SU-DHL-6 (cell line): ENCODE results near the gene FAM217A.

Source experiments
- EZH2phosphoT487 ChIP-seq: fragments of 200-600 bp; sonication (generic), shearing (Covaris generic); conservative IDR thresholded peaks from 2 replicates; pipeline ENCODE4 v1.6.1; 2018; ENCODE audit warnings: mild to moderate bottlenecking, antibody characterized with exemption, low read length, moderate library complexity, mixed read lengths
- TF ChIP-seq, protein P1 (sequence below): fragments of 200-600 bp; sonication (generic); IDR thresholded peaks from one replicate; pipeline ENCODE4 v1.5.1; 2017; ENCODE audit warnings: antibody characterized with exemption, mild to moderate bottlenecking, low read length, moderate library complexity; ENCODE audit not compliant: insufficient read depth, poor library complexity, severe bottlenecking

DNA sequence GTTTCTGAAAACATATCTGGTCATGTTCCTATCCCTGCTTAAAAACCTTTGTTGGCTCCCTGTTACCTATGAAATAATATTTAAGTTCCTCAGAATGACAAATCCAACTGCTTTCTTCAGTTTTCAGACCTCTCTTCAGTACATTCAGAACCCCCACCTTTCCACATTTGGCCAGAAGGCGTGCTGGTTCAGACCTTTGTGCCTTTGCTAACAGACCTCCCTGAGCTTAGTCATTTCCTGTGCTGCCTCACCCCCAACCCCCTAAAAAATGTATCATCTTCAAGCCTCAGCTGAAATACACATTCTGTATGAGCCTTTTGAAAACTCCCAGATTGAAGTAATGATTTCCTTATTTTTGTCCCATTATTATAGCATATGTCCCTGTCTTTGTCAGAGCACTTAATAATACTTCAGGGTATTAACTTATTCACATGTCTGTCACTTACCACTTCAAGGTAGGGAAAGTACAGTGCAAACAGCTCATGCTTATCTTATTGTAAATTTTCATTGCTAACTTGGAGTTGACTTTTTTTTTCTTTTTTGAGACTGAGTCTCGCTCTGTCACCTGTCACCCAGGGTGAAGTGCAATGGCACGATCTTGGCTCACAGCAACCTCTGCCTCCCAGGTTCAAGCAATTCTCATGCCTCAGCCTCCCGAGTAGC, 19.7 kb downstream of the FAM217A start:
- TF ChIP-seq, protein P1, sequence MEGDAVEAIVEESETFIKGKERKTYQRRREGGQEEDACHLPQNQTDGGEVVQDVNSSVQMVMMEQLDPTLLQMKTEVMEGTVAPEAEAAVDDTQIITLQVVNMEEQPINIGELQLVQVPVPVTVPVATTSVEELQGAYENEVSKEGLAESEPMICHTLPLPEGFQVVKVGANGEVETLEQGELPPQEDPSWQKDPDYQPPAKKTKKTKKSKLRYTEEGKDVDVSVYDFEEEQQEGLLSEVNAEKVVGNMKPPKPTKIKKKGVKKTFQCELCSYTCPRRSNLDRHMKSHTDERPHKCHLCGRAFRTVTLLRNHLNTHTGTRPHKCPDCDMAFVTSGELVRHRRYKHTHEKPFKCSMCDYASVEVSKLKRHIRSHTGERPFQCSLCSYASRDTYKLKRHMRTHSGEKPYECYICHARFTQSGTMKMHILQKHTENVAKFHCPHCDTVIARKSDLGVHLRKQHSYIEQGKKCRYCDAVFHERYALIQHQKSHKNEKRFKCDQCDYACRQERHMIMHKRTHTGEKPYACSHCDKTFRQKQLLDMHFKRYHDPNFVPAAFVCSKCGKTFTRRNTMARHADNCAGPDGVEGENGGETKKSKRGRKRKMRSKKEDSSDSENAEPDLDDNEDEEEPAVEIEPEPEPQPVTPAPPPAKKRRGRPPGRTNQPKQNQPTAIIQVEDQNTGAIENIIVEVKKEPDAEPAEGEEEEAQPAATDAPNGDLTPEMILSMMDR: no peak
- no peak for TF ChIP-seq EZH2phosphoT487
